ENCODE results near the gene L1TD1. TPM values are rescaled to one million over a fixed set of nuclear protein-coding genes. Genes with fewer than 3 reads are reported as not detected.
"Not testable (repeated sequence)": the region's sequence is repeated elsewhere in the genome, so short reads cannot be mapped to it uniquely, and the experiment has no call there.

L1TD1 gene
- total RNA-seq, 1 donor from 2014 or later = 0.08 TPM

DNA sequence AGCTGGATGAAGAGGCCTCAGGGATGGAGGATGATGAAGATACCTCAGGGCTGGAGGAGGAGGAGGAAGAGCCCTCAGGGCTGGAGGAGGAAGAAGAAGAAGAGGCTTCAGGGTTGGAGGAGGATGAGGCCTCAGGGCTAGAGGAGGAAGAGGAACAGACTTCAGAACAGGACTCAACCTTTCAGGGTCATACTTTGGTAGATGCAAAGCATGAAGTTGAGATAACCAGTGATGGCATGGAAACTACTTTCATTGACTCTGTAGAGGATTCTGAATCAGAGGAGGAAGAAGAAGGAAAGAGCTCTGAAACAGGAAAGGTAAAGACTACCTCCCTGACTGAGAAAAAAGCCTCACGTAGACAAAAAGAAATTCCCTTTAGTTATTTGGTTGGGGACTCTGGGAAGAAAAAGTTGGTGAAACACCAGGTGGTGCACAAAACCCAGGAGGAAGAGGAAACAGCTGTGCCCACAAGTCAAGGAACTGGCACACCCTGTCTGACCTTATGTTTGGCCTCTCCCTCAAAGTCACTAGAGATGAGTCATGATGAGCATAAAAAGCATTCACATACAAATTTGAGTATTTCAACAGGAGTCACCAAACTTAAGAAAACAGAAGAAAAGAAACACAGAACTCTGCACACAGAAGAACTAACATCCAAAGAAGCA is 15.4 kb downstream of the L1TD1 start:
- no peak overlapping the region for H3K4me3 ChIP-seq

DNA sequence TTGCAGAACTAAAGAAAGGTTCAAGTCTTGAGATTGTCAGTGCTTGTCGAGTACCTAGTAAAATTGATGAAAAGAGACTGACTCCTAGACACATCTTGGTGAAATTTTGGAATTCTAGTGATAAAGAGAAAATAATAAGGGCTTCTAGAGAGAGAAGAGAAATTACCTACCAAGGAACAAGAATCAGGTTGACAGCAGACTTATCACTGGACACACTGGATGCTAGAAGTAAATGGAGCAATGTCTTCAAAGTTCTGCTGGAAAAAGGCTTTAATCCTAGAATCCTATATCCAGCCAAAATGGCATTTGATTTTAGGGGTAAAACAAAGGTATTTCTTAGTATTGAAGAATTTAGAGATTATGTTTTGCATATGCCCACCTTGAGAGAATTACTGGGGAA is 16.3 kb downstream of the L1TD1 start:
- H3K4me3 ChIP-seq = no peak overlapping the region
- intact Hi-C loops (cut with micrococcal nuclease) = no loop called here

More for the DNA sequence above, 15.4 kb downstream of the L1TD1 start:
- no peak for DNase-seq
- H3K27me3 ChIP-seq (ENCODE audit: low read depth) = no peaks in the 10 kb centered on the region
- TF ChIP-seq, protein P1, sequence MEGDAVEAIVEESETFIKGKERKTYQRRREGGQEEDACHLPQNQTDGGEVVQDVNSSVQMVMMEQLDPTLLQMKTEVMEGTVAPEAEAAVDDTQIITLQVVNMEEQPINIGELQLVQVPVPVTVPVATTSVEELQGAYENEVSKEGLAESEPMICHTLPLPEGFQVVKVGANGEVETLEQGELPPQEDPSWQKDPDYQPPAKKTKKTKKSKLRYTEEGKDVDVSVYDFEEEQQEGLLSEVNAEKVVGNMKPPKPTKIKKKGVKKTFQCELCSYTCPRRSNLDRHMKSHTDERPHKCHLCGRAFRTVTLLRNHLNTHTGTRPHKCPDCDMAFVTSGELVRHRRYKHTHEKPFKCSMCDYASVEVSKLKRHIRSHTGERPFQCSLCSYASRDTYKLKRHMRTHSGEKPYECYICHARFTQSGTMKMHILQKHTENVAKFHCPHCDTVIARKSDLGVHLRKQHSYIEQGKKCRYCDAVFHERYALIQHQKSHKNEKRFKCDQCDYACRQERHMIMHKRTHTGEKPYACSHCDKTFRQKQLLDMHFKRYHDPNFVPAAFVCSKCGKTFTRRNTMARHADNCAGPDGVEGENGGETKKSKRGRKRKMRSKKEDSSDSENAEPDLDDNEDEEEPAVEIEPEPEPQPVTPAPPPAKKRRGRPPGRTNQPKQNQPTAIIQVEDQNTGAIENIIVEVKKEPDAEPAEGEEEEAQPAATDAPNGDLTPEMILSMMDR (IDR thresholded peaks at IDR 0.05; ENCODE audit: borderline replicate concordance) = no peak
- H3K4me1 ChIP-seq = no peaks in the 10 kb centered on the region
- intact Hi-C loops (cut with micrococcal nuclease) = no loop called here
- H3K9me3 ChIP-seq (replicated peaks) = peaks cover 36% of the 10 kb centered on the region
- H3K36me3 ChIP-seq = no peaks in the 10 kb centered on the region
- H3K27ac ChIP-seq (replicated peaks) = no peak overlapping the region

DNA sequence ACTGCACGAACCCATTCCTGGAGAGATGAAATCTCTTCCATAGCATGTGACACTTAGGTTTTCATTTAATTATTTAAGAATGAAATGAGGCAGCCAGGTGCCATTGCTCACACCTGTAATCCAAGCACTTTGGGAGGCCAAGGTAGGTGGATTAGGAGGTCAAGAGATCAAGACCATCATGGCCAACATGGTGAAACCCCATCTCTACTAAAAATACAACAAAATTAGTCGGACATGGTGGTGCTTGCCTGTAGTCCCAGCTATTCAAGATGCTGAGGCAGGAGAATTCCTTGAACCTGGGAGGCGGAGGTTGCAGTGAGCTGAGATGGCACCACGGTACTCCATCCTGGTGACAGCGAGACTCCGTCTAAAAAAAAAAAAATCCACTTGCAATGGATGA is 17.8 kb downstream of the L1TD1 start:
- no peak for DNase-seq
- TF ChIP-seq, protein P1 (IDR thresholded peaks at IDR 0.05; ENCODE audit: borderline replicate concordance) = no peak
- H3K27me3 ChIP-seq (ENCODE audit: low read depth) = no peaks in the 10 kb centered on the region
- intact Hi-C loops (cut with micrococcal nuclease) = no loop called here
- H3K4me3 ChIP-seq = no peak overlapping the region
- no peaks in the 10 kb centered on the region for H3K4me1 ChIP-seq
- peaks cover 27% of the 10 kb centered on the region for H3K9me3 ChIP-seq (replicated peaks)
- H3K36me3 ChIP-seq = no peaks in the 10 kb centered on the region
- no peak overlapping the region for H3K27ac ChIP-seq (replicated peaks)

More for the DNA sequence above, 16.3 kb downstream of the L1TD1 start:
- DNase-seq = no peak
- TF ChIP-seq, protein P1 (IDR thresholded peaks at IDR 0.05; ENCODE audit: borderline replicate concordance) = no peak
- Histone ChIP-seq H3K9me3 (replicated peaks) (peaks cover 36% of the 10 kb centered on the region), H3K4me1 (no peaks in the 10 kb centered on the region), H3K27ac (replicated peaks) (no peak overlapping the region), H3K27me3 (ENCODE audit: low read depth) (no peaks in the 10 kb centered on the region), H3K36me3 (no peaks in the 10 kb centered on the region)

DNA sequence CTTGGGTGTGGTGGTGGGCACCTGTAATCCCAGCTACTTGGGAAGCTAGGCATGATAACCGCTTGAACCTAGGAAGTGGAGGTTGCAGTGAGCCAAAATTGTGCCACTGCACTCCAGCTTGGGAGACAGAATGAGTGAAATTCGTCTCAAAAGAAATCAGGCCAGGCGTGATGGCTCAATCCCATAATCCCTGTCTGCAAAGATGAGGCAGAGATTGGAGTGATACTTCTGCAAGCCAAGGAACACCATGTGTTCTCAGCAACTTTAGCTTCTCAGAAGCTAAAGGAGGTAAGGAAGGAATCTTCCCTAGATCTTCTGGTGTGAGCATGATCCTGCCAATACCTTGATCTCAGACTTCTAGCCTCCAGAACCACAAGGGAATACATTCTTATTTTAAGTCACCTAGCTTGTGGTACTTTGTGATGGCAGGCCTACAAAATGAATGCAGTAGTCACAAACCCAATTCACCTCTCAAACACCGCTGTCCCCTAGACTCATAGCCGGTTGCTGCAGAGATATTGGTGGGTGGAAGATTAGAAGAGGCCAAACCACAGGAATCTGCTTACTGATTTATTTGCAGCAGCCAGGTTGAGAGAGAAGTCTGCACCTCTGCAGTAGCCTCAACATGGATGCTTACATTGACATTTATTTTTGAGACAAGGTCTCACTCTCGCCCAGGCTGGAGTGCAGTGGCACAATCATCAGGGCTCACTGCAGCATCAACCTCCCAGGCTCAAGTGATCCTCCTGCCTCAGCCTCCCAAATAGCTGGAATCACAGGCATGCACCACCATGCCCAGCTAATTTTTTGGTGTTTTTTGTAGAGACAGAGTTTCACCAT is 18.6 kb downstream of the L1TD1 start:
- TF ChIP-seq, protein P1 (IDR thresholded peaks at IDR 0.05; ENCODE audit: borderline replicate concordance) = no peak
- H3K27me3 ChIP-seq (ENCODE audit: low read depth) = no peaks in the 10 kb centered on the region
- H3K4me3 ChIP-seq = no peak overlapping the region
- no peaks in the 10 kb centered on the region for H3K4me1 ChIP-seq
- H3K27ac ChIP-seq (replicated peaks) = no peak overlapping the region
- intact Hi-C loops (cut with micrococcal nuclease) = no loop called here
- H3K36me3 ChIP-seq = no peaks in the 10 kb centered on the region
- peaks cover 24% of the 10 kb centered on the region for H3K9me3 ChIP-seq (replicated peaks)
- DNase-seq = no peak

DNA sequence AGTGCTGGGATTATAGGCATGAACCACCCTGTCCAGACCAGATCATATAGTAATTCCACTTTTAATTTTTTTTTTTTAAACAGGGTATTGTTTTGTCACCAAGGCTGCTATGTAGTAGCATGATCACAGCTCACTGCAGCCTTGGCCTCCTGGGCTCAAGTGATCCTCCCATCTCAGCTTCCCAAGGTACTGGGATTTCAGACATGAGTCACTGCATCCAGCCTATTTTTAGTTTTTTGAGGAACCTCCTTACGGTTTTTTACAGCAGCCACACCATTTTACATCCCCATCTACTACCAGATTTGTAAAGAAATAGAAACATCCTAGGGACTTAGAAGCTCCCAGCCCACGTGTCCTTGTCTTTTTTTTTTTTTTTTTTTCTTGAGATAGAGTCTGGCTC is 24.0 kb downstream of the L1TD1 start:
- intact Hi-C loops (cut with micrococcal nuclease) = no loop called here
- Histone ChIP-seq H3K9me3 (replicated peaks) (no peaks in the 10 kb centered on the region), H3K27me3 (ENCODE audit: low read depth) (no peaks in the 10 kb centered on the region), H3K4me3 (no peak overlapping the region), H3K36me3 (no peaks in the 10 kb centered on the region), H3K4me1 (no peaks in the 10 kb centered on the region), H3K27ac (replicated peaks) (no peak overlapping the region)
- DNase-seq = no peak
- TF ChIP-seq, protein P1 (IDR thresholded peaks at IDR 0.05; ENCODE audit: borderline replicate concordance) = no peak

DNA sequence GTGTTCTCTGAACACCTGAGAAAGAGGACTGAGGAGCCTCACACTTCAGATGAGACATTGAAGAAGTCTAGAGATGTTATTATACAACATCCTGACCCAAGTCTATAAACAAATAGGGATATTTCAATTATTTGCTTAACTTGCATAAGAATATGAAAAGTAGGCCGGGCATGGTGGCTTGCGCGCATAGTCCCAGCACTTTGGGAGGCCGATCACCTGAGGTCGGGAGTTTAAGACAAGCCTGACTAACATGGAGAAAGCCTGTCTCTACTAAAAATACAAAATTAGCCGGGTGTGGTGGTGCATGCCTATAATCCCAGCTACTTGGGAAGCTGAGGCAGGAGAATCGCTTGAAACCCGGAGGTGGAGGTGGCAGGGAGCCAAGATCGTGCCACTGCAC is 25.8 kb downstream of the L1TD1 start:
- H3K27me3 ChIP-seq (ENCODE audit: low read depth); H3K4me3 ChIP-seq; H3K9me3 ChIP-seq (replicated peaks); intact Hi-C loops (cut with micrococcal nuclease); DNase-seq; H3K27ac ChIP-seq (replicated peaks); H3K4me1 ChIP-seq; H3K36me3 ChIP-seq: not testable (repeated sequence)

Data from left ventricle myocardium inferior (tissue), 1 donor.